Nucleus accumbens (tissue), 56 donors: ENCODE results near the gene AGPAT2.

Experiments used
- DNase-seq, 56 donors: peaks; one replicate each; lab custom pipeline; 2025; lab: John Stamatoyannopoulos, UW

Gene AGPAT2

DNA sequence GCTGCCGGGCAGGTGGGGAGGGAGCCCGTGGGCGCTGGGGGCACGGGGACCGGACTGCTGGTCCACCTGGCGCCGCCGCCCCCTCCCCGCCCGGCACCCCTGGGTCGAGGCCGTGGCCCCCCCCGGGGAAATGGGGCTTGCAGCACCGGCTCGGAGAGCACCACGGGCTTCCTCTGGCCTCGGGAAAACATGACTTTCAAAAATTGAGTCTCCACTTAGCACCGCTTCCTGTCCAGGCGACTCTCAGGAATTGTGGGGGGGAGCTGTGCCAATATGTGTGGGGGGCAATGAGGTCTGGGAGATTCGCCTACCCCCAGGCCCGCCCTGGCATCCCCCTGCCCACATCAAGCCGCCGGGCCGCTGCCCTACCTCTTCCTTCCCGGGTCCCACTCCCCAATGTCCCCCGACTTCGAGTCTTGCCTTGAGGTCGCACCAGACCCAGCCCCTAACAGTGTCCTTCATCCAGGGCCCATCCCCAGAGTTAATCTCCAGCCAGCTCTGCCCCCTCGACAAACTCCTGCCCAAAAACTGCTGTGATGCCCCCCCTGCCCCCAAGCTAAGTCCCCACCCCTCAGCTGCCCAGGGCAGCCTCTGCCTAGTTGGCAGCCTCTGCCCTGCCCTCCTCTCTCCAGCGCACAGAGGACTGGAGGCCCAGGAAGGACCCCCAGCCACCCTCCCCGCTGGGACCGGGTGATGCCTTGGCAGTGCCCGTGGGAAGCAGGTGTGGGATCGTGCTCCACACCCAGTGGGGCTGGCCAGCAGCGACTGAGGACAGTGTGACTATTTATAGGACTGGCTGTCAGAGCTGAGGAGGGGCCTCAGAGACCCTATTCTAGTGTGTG lies 20.7 kb downstream of the AGPAT2 start:
- DNase-seq, result no peak

DNA sequence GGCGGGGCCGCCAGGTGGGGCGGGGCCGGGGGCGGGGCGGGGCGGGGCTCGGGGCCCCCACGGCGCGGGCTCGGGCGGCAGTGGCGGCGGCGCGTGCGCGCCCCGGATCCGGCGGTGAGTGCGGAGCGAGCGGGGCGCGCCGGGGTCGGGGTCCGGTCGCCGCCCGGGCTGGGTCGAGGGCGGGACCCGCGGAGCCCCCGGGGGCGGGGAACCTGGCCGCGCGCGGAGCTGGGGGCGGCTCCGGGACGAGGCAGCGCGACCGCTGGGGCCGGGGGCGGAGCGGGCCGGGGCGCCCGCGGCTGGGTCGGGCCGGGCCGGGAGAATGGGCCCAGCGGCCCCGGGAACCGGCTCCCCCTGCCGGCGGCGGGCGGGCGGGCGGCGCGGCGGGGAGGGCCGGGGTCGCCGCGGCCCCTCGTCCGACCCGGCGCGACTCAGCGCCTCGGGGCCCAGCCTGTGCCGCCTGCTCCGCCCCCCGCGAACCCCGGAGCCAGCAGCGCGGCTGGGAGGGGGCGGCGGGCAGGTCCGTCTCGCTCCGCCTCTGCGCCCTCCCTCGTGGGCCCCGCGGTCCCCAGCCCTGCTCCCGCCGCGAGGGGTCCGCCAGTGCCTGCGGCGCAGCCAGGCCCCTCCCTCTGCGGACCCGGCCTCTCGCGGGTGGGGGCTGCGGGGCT lies 21.4 kb downstream of the AGPAT2 start:
- DNase-seq, result peak in 2 of 56 donors; percentile 35 to 75

DNA sequence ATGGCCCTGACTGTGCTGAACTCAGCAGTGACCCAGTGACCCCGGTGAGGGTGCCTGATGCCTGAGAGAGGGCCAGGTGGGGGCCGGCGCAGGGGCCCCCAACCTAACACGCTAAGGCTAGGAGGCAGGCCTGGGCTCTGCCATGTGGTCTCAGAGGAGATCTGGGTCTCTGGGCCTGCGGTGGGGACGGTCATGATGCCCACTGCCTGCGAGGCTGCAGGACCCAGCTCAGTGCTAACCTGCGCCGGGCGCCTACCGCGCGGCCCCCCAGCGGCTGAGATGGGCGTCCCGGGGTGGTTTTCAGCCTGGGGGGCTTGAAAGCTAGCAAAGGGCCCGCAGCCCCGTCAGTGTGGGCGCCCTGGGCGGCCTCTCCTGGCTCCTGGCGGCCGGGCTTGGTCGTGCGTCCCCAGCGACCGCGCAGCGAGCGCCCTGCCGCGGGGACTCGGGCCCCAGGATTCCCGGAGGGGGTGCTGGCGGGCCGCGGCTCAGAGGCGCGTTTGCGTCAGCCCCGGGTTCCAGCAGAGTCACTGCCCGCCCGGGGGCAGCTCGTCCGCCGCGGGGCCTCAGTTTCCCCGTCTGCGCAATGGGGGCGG lies 22.1 kb downstream of the AGPAT2 start:
- peak in 2 of 56 donors; percentile 19 to 75 for DNase-seq

DNA sequence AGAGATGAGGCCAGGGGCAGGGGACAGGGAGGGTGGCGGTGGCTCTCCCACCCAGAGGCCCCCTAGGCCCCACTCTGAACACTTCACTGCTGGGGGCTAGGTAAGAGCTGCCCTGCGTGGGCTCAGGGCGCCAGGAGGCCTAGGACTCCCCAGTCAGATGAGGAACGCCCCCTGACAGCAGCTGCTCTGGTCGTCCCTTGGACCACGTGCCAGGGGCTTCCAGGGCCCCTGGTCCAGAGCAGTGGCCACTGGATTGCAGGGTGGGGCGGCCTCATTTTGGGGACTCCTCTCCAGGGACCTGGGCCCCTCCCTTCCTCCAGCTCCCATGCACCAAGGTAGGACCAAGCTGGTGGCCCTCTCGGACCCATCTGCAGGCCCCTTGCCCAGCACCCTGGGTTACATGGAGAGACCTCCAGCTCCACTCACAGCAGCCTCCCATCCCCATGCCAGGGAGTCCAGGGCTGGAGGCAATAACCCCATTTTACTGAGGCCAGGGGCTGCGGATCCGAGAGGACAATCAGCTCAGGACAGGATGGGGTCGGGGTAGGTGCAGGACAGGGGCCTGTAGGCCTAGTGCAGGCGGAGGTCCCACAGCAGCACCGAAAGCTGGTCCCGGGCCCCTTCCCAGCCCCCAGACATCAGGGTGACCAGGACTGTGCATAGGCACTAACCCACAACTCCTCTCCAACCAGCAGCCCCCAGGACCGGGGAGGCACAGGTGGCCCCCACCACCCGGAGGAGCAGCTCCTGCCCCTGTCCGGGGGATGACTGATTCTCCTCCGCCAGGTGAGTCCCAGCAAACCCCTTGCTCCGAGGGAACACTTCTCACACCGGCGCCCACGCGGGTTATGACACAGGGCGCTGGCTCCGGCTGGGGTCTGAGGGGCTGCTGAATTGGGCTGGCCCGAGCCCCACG lies 23.0 kb downstream of the AGPAT2 start:
- no peak for DNase-seq

DNA sequence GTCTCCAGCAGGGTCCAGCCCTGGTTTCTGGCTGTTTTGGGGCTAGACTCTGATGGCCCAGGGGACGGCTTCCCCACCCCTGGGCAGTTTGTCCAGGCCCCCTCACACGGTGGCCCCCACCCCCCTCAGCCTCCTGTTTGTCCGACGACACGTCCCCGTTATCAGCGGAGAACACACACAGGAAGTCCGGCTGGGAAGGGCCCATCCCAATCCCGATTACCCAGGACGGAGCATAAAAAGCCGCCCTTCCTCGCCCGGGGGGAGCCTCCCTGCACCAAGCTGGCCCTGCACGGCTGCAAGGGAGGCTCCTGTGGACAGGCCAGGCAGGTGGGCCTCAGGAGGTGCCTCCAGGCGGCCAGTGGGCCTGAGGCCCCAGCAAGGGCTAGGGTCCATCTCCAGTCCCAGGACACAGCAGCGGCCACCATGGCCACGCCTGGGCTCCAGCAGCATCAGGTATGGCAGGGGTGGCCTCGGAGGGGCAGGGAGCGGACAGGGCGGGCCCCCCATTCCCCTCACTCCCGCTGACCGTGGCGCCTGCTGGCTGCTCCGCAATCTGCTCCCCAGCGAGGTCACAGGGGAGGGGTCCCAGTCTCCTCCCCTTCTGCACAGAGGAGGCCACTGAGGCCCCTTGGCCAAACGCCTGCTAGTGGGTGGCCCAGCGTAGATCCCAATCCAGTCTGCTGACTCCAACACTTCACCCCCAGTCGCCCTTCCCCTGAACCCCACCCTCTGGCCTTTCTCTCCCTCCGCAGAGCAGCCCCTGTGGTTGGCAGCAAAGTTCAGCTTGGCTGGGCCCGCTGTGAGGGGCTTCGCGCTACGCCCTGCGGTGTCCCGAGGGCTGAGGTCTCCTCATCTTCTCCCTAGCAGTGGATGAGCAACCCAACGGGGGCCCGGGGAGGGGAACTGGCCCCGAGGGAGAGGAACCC lies 24.3 kb downstream of the AGPAT2 start, which contains the start of gene EGFL7:
EGFL7 (plus strand) TSS at position 261 of the 926 bp plus-strand sequence. CDS start 5,367 bp downstream, outside the sequence.
- no peak for DNase-seq

DNA sequence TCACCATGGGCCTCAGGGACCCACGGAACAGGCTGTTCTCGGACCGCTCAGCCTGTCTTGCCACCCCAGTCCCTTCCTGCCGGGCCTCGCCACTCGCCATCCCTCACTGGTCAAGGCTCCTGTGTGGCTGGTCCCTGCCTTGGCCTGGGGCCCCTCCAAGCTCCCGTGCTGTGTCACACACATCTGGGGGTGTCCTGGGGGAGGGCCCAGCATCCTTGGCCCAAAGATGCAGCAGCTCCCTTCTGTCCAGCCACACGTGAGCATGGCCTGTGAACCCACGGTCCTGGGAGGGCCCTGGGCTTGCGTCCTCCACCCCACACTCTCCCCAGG lies 25.0 kb downstream of the AGPAT2 start:
- no peak for DNase-seq

DNA sequence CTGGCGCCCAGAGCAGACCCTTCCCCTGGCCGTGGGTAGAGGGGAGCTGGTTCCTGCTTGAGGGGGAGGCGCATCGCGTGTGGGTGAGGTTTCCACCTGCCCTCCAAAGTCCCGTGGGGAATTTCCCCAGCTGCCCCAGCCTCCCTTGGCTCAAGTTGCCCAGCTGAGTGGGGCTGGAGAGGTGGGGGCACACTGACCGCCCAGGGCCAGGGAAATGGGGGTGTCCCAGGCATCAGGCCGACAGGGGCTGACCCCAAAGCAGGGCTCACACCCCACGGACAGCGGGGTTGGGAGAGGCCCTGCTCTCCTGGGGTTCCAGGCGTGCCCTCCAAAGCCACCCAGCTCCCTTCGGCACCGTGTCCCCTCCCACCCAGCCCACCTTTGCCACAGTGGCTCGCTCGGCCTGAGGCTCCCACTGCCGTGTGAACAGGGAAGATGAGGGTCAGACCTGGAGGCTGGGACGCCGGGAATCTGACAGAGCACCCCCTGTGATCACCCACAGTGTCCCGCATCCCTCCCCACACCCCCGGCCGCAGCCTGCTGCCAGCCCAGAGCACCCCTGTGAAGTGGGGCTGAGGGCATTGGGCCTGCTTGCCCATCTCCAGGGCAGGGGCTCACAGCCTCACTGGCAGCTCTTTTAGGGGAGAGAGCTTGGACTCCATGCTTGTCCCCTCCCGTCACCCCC lies 25.5 kb downstream of the AGPAT2 start:
- DNase-seq, result no peak

DNA sequence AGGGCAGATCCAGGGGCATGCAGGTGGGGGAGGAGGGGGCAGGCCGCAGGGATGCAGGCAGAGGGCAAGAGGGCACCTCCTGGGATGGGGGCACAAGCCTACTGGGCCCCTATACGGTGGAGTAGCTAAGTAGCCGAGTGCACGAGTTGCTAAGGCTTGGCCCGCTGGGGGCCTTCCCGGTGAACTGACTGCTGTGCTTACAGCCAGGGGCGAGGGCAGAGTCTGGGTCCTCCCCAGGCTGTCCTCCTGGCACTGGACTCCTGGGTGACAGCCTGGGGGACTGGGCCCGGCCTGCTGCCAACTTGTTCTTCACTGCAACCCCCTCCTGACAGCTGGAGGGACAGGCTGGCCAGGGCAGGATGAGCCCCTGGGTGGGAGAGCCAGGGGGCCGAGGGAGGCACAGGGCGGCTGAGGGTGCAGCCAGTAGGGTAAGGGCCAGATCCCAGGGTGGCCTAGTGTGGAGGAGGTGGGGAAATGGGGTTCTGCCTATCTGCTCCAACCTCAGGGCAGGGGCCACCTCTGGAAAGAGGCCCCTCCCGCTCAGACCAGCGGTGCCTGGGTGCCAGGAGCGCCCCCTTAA lies 26.2 kb downstream of the AGPAT2 start:
- no peak for DNase-seq

DNA sequence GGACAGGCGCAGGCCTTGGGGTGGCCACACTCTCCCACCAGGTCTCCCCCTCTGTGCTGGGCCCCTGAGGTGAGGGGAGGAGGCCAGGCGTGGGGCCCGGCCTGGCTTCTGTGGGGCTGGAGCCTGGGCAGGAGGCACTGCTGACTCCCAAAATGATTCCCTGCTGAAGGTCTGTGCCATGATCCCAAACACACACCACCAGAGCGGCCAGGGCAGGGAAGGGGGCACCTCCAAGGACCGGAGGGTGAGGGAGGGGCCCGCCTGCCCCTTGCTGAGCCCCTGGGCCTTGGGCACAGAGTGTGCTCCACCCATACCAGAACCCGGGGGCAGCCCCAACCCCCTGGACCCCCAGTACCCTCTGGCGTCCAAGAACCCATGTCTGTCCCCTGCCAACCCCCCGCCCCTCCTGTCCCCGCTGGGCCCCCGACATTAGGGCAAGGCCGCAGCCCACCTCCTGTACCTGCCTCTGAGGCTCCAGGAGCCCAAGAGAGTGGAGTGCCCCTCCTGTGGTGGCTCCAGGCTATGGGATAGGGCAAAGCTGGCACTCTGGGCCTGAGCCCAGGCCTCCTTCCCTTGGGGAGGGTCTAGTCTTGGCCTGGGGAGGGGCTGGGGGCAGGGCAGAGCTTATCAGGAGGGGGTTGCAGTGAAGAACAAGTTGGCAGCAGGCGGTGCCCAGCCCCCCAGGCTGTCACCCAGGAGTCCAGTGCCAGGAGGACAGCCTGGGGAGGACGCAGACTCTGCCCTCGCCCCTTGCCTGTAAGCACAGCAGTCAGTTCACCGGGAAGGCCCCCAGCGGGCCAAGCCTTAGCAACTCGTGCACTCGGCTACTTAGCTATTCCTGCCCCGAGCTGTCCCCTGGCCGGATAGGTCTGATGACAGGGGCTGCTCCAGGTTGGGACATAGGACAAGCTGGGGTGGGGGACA lies 27.1 kb downstream of the AGPAT2 start:
- DNase-seq, result no peak

DNA sequence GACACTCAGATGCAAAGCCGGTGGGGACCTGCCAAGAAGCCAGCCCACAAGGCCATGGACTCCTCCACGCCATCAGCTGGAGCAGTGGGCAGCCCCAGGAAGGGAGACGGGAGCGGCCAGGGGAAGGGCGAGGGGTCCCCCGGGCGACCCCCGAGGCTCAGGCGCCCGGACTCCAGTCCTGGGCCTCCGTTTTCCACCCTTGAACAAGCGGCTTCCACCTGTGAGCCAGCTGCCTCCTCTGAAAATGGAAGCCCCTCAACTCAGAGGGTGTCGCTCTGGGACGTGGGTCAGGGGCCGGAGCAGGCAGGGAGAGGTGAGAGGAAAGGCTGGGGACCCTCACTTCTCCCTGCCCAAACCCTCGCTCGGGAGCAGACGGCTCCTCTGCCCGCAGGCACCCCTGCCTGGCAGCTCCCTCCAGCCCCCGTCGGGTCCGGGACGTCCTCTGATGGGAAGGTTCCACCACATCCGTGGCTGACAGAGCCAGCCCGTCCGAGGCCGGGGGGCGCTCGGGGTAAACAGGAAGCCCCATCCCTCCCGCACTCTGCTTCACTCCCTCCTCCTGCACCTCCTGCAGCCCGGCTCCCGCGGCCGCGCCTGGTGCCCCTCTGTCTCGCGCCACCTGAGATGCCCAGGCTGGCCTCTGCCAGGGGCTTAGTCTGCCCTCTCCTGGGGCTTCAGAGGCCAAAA lies 28.3 kb downstream of the AGPAT2 start:
- no peak for DNase-seq

DNA sequence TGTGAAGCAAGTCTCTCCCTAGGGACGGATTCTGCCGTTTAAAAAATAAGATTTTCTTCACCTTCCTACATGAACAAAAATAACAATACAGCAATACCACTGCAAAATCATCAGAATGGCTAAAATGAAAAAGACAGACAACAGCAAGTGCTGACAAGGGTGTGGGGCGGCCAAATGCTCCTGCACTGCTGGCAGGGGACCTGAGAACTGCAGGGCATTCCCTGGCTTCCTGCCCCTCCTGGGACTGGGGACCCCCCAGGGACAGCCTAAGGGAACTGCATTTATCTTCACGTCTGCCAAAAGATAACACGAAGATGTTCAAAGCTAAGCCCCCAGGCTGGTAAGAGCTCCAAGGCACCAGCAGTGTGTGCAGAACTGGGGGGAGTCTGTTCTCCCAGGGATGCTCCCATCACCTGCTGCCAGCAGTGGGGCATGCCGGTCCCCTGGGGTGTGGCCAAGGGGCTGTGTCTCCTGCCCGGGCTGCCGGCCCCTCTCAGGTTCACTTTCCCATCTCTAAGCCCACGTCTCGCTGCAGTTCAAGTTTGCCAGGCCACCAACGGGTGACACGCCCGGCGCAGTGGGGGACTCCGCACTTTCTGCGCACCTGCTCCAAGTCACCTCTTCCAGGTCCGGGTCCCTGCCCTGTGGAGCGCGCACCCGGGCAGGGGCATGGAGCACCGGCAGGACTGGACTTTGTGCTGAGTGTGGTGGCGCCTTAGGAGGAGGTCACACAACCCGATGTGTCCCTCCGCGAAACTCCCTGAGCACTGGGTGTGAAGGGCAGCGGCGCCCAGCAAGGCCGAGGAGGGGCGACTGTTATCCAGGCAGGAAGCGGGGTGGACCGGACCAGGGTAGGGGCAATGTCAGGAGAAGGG lies 29.0 kb downstream of the AGPAT2 start:
- no peak for DNase-seq

DNA sequence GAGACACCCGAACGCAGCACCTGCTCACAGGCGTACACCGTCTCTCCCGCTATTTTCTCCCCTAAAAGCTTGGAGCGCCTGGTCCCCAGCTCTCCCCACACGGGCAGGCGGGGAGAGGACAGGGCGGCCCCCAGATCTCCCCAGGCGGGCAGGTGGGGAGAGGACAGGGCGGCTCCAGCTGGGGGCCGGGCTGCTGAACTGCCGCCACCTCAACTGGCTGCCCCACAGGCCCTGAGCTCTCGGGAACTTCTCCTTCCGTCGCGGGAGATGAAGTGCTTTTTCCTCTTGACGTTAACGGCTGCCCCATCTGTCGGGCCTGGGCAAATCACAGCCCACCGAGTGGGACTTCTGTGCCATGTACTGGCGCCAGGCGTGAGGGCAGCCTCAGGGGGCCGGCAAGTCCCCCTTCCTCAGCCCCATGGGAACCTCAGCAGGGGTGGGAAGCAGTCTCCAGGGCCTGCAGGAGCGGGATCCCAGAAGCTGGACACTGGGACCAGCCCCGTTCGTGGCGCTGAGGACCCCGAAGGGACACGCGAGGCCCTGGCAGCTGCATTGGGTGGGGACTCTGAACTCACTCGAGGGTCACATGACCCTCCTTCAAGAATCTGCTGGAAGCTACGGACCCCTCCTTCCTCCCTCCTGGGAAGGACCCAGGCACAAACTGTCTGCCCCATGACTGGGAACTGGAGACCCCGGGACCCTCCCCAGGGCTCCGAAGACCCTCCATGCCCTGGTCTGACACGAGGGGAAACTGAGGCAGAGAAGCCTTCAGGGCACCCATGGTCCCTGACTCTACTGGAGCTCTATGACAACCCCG lies 30.3 kb downstream of the AGPAT2 start:
- no peak for DNase-seq

DNA sequence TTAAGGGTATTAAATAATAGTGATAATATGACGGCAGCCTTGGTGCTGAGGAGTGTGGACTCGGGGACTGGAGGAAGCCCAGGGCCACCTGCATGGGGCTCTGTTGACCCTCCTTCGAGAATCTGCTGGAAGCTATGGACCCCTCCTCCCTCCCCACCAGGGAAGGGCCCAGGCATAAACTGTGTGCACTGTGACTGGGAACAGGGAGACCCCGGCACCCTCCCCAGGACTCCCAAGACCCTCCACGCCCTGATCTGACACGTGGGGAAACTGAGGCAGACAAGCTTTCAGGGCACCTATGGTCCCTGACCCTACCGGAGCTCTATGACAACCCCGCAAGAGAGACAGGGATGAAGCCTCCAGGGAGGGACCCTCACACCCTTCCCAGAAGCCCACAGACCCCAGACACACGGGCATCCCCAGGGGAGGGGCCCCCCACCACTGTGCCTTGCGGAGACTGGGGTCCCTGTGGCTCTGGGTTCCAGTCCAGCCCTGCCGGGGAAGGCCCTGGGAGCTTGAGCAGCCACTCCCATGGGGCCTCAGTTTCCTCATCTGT lies 31.0 kb downstream of the AGPAT2 start:
- DNase-seq, result no peak

DNA sequence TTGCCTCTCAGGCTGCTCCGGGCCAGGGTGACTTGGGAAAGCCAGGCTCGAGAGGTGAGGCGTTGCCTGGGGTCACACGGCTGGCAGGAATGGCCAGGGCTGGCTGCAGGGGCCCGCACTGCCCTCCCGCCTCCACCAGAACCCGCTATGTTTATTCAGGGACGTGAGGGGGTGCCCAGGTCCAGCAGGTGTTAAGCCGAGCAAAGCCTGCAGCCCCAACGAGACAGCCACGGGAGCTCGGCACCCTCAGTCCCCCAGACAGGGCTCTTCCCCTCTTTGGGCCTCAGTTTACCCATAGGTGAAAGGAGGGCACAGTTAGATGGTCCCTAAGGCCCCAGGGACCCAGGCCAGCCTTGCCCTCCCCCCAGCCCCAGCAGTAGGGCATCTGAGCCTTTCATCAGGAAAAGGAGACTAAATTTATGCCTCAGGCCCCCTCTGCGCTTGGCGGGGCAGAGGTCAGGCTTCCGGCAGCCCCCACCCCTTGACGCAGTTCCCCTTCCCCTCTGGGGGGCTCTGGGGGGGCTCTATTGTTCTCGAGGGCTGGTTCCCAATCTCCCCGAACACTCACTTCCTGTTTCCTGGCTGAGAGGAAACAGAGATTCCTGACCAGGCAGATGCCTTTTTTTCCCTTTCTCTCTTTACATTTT lies 31.6 kb downstream of the AGPAT2 start:
- no peak for DNase-seq
